Keratinocyte (primary cell): ENCODE measurements around the gene ZNF862. TPM values are rescaled to one million over a fixed set of nuclear protein-coding genes. Genes with fewer than 3 reads are reported as not detected.

Experiments
- DNase-seq: peaks from one replicate; pipeline ENCODE4 v3.0.0-alpha.2; 2011; ENCODE audit warnings: low read depth, missing footprints, low spot score
- FAIRE-seq: peaks from 2 replicates; lab custom pipeline; 2011; peaks lifted over from hg19 to GRCh38; lab: Jason Lieb, UNC
- H2AFZ ChIP-seq: 2 replicates; pipeline ENCODE4 v1.6.0; 2012; ENCODE audit warnings: low read length, control low read depth, inconsistent platforms; ENCODE audit not compliant: control insufficient read depth
- H3K27ac ChIP-seq: 2 replicates; pipeline ENCODE4 v1.5.1; 2011; ENCODE audit warnings: low read length; ENCODE audit not compliant: control insufficient read depth, insufficient read depth
- H3K27me3 ChIP-seq: 3 replicates; pipeline ENCODE4 v1.6.0; 2011; ENCODE audit warnings: low read length; ENCODE audit not compliant: control insufficient read depth, insufficient read depth; ENCODE audit errors: extremely low read depth
- H3K36me3 ChIP-seq, 2 experiments: 2 replicates in 1 of 2; 3 replicates in 1 of 2; pipeline ENCODE4 v1.5.1; 2011; ENCODE audit warnings: low read length in 2 of 2, mild to moderate bottlenecking in 1 of 2; ENCODE audit not compliant: control insufficient read depth in 2 of 2, insufficient read depth in 2 of 2; ENCODE audit errors: extremely low read depth in 1 of 2
- H3K4me1 ChIP-seq: 3 replicates; pipeline ENCODE4 v1.5.1; 2011; ENCODE audit warnings: low read length; ENCODE audit not compliant: control insufficient read depth, insufficient read depth; ENCODE audit errors: extremely low read depth
- H3K4me2 ChIP-seq: 3 replicates; pipeline ENCODE4 v1.6.0; 2011; ENCODE audit warnings: low read depth, low read length; ENCODE audit not compliant: control insufficient read depth, insufficient read depth; ENCODE audit errors: extremely low read depth
- H3K4me3 ChIP-seq, 3 experiments: fragments of 200-600 bp in 1 of 3; sonication (generic) in 1 of 3; 2 replicates in 2 of 3; 3 replicates in 1 of 3; pipeline ENCODE4 v1.5.1; 2011 to 2016; ENCODE audit warnings: low read length in 3 of 3, mild to moderate bottlenecking in 3 of 3, control low read depth in 2 of 3, inconsistent platforms in 1 of 3, low read depth in 1 of 3, mixed read lengths in 1 of 3, mixed run types in 1 of 3, moderate library complexity in 1 of 3; ENCODE audit not compliant: control insufficient read depth in 2 of 3, insufficient read depth in 2 of 3; ENCODE audit errors: extremely low read depth in 1 of 3
- H3K79me2 ChIP-seq: 2 replicates; pipeline ENCODE4 v1.6.0; 2012; ENCODE audit warnings: low read length; ENCODE audit not compliant: control insufficient read depth, insufficient read depth
- H3K9ac ChIP-seq: 3 replicates; pipeline ENCODE4 v1.6.0; 2011; ENCODE audit warnings: low read length; ENCODE audit not compliant: control insufficient read depth, insufficient read depth; ENCODE audit errors: extremely low read depth
- H3K9me1 ChIP-seq: 3 replicates; pipeline ENCODE4 v1.6.0; 2011; ENCODE audit warnings: low read length; ENCODE audit not compliant: control insufficient read depth, insufficient read depth; ENCODE audit errors: extremely low read depth
- H3K9me3 ChIP-seq: 2 replicates; pipeline ENCODE4 v1.5.1; 2012; ENCODE audit warnings: low read depth, low read length; ENCODE audit not compliant: control insufficient read depth
- H4K20me1 ChIP-seq: 3 replicates; pipeline ENCODE4 v1.6.0; 2011; ENCODE audit warnings: low read length; ENCODE audit not compliant: control insufficient read depth, insufficient read depth; ENCODE audit errors: extremely low read depth
- EZH2 ChIP-seq: IDR thresholded peaks from one replicate; pipeline ENCODE4 v1.6.1; 2012; ENCODE audit warnings: inconsistent platforms, mild to moderate bottlenecking, low read length, moderate library complexity
- dilution Hi-C: fragments of 300-500 bp; cut with MboI; formaldehyde crosslinking; loops from one replicate; pipeline ENCODE4 v1.7.0; 2020; ENCODE audit warnings: low sequenced_read_pairs; ENCODE audit not compliant: extremely low pct_ligation_motif_present
- polyA plus RNA-seq, 5 experiments: library from polyadenylated mRNA; depleted of rRNA in 3 of 5; stranded (reverse) in 3 of 5; stranded (forward) in 1 of 5; unstranded in 1 of 5; fragments of >200 nt; gene quantifications; 1 replicate in 1 of 5; 2 replicates in 3 of 5; 3 replicates in 1 of 5; pipeline versions ENCODE4 v1.2.1 to v1.2.3, GENCODE V29; 2011 to 2012; ENCODE audit warnings: missing spikeins in 2 of 5, low read depth in 1 of 5, low replicate concordance in 1 of 5
- TF ChIP-seq, protein P1 (sequence below), 3 experiments: IDR thresholded peaks in 1 of 3; conservative IDR thresholded peaks in 1 of 3; optimal IDR thresholded peaks in 1 of 3; 2 replicates in 2 of 3; 3 replicates in 1 of 3; pipeline versions ENCODE3 to v1.5.1; 2011; ENCODE audit warnings: low read length in 3 of 3, mild to moderate bottlenecking in 3 of 3, moderate library complexity in 2 of 3, control low read depth in 1 of 3, inconsistent platforms in 1 of 3; ENCODE audit not compliant: insufficient read depth in 2 of 3; ENCODE audit errors: extremely low read depth in 1 of 3

The ZNF862 gene
- polyA plus RNA-seq, 1 donor (not counting 4 experiments of a cell fraction or from before 2014, with no cell fraction given), result 10.1 TPM

DNA sequence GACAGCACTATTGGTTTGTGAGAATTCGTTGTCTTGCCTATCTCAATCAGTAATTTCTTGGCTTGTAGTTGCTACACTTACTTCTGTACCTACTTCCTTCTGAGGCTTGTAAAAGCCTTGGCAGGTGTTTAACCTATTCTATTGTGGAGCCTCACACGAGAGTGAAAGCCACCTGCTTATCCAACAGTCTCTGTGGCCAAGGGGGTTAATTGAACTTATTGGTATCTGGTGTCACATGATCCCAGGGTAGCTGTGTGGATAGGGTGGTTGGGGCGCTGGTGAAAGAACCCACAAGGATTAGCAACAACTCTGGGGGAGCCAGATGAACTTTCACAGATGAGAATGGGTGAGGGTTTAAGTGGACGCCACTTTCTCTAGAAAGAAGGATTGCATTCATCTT is 21.7 kb downstream of the ZNF862 start:
- no peak for FAIRE-seq
- H3K36me3 ChIP-seq, result peaks cover 0 to 11% of the 10 kb centered on the region in 2 experiments

DNA sequence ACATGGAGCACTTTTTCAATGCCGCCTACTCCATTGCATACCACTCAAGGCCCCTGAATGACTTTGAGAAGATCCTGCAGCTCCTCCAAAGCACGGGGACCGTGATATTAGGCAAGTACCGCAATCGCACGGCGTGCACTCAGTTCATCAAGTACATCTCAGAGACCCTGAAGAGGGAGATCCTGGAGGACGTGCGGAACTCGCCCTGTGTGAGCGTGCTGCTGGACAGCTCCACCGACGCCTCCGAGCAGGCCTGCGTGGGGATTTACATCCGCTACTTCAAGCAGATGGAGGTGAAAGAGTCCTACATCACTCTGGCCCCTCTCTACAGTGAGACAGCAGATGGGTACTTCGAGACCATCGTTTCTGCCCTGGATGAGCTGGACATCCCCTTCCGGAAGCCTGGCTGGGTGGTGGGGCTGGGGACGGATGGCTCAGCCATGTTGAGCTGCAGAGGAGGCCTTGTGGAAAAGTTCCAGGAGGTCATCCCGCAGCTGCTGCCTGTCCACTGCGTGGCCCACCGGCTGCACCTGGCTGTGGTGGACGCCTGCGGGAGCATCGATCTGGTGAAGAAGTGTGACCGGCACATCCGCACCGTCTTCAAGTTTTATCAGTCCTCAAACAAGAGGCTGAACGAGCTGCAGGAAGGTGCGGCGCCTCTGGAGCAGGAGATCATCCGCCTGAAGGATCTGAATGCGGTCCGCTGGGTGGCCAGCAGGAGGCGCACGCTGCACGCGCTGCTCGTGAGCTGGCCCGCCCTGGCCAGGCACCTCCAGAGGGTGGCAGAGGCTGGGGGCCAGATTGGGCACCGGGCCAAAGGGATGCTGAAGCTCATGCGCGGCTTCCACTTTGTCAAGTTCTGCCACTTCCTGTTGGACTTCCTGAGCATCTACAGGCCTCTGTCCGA is 22.9 kb downstream of the ZNF862 start:
- Histone ChIP-seq H3K4me3 (no peak overlapping the region), H3K9ac (no peak overlapping the region), H2AFZ (no peak overlapping the region), H3K4me2 (no peak overlapping the region), H3K9me1 (no peaks in the 10 kb centered on the region), H3K4me1 (no peaks in the 10 kb centered on the region), H3K36me3 (peaks cover 0 to 11% of the 10 kb centered on the region in 2 experiments), H3K27ac (no peak overlapping the region), H3K79me2 (no peaks in the 10 kb centered on the region), H3K9me3 (no peaks in the 10 kb centered on the region), H3K27me3 (no peaks in the 10 kb centered on the region), H4K20me1 (no peaks in the 10 kb centered on the region)
- no peak for DNase-seq
- dilution Hi-C loops, result no loop called here
- TF ChIP-seq, protein P1, sequence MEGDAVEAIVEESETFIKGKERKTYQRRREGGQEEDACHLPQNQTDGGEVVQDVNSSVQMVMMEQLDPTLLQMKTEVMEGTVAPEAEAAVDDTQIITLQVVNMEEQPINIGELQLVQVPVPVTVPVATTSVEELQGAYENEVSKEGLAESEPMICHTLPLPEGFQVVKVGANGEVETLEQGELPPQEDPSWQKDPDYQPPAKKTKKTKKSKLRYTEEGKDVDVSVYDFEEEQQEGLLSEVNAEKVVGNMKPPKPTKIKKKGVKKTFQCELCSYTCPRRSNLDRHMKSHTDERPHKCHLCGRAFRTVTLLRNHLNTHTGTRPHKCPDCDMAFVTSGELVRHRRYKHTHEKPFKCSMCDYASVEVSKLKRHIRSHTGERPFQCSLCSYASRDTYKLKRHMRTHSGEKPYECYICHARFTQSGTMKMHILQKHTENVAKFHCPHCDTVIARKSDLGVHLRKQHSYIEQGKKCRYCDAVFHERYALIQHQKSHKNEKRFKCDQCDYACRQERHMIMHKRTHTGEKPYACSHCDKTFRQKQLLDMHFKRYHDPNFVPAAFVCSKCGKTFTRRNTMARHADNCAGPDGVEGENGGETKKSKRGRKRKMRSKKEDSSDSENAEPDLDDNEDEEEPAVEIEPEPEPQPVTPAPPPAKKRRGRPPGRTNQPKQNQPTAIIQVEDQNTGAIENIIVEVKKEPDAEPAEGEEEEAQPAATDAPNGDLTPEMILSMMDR (optimal IDR thresholded peaks at IDR 0.05 in 1 of 3, IDR thresholded peaks at IDR 0.05 in 1 of 3, conservative IDR thresholded peaks at IDR 0.05 in 1 of 3; ENCODE audit: extremely low read depth in 1 of 3, insufficient read depth in 2 of 3, low read length in 3 of 3), result peak in 1 of 3 experiments; percentile 25
- no peak for TF ChIP-seq EZH2
- no peak for FAIRE-seq

More for the DNA sequence above, 21.7 kb downstream of the ZNF862 start:
- H2AFZ ChIP-seq, result no peak overlapping the region
- H4K20me1 ChIP-seq, result no peaks in the 10 kb centered on the region
- no peaks in the 10 kb centered on the region for H3K9me3 ChIP-seq
- H3K9me1 ChIP-seq, result no peaks in the 10 kb centered on the region
- no peak overlapping the region for H3K4me2 ChIP-seq
- DNase-seq, result no peak
- H3K4me3 ChIP-seq, result no peak overlapping the region
- H3K79me2 ChIP-seq, result no peaks in the 10 kb centered on the region
- TF ChIP-seq EZH2, result no peak
- TF ChIP-seq, protein P1 (optimal IDR thresholded peaks at IDR 0.05 in 1 of 3, IDR thresholded peaks at IDR 0.05 in 1 of 3, conservative IDR thresholded peaks at IDR 0.05 in 1 of 3; ENCODE audit: extremely low read depth in 1 of 3, insufficient read depth in 2 of 3, low read length in 3 of 3), result no peak
- H3K27me3 ChIP-seq, result no peaks in the 10 kb centered on the region
- H3K27ac ChIP-seq, result no peak overlapping the region
- dilution Hi-C loops, result no loop called here
- peaks cover 8% of the 10 kb centered on the region for H3K4me1 ChIP-seq
- no peak overlapping the region for H3K9ac ChIP-seq
